NCI-H748 (cell line): ENCODE data around the gene NDUFS7.

ENCODE experiments used
- DNase-seq: peaks from one replicate; lab custom pipeline; 2025; ENCODE audit not compliant: unreplicated experiment; lab: John Stamatoyannopoulos, UW

NDUFS7 gene

DNA sequence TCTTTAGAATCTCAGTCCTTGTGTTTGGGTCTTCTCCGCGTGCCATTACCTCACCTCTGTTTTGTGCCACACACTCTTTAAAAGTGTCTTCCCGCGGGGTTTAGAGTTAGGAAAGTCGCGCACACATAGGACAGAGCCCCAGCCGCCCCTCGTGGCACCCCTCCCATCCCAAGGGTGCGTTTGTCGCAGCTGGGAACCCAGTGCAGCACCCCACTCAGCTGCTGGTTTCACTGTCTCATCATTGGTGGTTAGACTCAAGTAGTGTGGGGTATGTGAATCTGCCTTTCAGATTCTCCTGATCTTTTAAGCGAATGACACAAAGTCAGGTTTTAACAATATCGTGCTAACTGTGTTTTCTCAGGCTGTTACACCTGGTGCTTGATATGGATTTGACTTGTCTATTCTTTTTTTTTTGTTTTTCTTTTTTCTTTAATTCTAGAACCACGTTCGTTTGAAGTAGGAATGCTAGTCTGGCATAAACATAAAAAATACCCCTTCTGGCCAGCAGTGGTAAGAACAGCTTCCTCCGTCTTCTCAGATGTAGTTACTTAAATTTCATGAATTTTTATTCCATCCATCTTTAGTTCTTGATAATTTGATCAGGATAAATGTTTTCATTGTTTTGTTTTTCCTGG lies 19.5 kb upstream of the NDUFS7 start:
- DNase-seq = no peak

DNA sequence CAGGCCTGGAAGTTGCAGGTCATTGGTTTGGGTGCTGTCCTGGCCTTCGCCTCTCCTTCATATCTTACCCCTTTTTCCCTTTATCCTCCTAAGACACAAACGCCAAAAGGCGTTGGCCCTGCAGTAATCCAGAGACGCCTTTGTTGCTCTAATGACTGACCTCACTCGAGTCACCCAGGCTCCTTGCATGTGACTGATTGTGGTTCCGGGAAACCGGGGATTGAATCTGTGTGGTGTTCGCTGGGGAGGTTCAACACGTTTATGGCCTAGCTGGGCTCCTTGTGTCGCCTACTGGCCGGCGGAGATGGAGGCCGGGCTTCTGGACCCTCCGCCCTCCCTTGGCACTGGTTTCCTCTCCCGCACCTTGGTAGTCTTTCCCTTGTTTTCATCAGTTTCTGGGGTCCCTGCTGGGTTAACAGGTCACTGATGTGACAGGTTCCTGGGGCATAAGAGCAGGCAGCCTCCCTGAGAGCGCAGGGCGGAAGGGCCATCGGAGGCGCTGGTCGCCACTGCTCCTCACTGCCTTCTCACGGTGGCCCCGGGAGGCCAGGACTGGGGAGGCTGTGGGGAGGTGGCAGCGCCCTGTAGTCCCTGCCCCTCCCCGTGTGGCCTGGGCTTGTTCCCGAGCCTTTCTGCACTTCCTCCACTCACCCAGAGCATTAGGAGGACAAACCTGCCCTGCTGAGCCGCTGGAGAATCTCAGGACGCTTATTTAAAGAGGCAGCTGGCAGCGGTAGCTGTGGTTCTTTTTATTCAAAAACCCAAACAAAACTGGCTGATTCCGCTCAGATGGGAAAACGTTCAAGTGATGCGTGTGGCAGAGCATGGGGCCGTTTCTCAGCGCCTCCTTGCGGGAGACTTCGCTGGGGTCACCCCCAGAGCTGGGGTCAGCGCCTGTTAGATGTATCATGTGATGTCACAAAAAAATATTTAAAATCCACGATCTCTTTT lies 18.1 kb upstream of the NDUFS7 start:
- DNase-seq = no peak

DNA sequence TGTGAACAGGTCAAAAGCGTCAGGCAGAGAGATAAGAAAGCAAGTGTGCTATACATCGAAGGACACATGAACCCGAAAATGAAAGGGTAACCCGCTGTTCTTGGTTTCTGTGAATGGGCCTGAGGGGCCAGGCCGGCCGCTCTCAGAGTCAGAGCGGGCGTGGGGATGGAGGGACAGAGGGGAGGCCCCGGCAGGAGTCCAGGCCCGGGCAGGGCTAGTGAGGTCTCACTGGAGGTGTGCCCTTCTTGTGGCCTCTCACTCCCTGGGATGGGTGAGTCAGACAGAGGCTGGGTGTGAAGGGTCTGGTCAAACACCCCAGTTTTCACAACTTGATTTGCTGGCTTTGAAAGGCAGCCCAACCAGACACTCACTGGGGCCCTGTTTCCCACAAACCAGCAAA lies 17.4 kb upstream of the NDUFS7 start:
- no peak for DNase-seq

DNA sequence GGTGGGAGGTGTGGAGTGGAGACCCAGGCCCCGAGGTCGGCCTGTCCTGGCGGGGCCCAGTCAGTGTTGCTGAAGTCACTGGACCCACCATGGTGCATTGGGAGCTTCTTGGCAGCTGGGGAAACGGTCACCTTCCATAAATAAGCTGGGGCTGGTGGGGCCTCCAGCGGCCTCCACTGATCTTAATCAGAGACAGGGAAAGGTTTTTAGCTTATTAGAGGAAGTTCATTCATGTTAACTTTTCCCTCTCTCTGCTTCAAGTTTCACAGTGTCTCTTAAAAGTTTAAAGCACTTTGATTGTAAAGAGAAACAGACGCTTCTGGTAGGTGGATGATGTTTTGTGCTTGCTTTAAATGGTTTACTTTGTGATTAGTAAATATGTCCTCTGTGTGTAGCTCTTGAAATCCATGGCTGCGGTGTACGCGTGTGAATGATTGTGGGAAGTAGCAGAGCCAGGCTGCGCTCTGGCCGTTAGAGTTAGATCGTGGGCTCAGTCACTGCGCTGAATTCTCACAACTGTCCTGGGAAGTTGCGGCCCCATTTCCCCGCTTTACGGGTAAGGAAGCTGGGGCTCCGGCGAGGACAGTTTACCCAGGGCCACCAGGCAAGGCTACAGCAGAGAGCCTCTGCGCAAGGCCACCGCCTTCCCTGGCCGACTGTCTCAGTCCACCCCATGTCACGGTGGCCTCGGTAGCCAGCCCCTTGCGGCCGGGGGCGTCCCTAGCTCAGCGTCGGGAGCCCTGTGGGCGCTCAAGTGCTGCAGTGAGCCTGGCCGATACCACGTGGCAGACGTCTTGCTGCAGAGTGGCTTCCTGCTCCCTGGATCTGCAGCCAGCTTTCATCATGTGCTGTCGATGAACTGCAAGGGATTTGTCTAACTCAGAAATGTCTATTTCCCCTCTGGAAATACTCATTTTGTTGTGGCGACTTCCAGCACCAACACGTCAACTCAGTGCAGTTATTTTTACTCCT lies 16.5 kb upstream of the NDUFS7 start:
- no peak for DNase-seq

DNA sequence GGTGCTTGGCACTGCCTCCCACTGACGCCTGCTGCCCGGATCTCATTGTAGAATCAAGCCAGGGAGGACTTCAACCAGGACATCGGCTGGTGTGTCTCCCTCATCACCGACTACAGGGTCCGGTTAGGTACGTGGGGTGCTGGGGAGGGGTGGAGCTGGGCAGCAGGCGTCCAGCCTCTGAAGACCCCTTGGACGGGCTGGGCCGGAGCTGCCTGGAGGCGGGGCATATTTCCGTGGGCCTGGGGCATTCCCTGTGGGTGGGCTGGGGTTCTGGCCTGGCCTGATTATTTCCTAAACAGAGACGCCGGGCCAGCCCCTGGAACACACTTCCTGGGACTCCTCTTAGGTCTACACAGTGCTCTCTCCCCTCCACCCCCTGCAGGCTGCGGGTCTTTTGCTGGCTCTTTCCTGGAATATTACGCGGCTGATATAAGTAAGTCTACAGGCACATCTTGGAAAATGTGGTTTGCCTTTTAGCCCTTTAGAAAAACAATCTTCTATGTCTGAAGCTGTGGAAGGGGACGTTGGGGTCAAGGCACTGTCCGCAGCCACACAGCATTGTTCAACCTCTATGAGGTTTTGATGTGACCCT lies 14.4 kb upstream of the NDUFS7 start:
- no peak for DNase-seq

DNA sequence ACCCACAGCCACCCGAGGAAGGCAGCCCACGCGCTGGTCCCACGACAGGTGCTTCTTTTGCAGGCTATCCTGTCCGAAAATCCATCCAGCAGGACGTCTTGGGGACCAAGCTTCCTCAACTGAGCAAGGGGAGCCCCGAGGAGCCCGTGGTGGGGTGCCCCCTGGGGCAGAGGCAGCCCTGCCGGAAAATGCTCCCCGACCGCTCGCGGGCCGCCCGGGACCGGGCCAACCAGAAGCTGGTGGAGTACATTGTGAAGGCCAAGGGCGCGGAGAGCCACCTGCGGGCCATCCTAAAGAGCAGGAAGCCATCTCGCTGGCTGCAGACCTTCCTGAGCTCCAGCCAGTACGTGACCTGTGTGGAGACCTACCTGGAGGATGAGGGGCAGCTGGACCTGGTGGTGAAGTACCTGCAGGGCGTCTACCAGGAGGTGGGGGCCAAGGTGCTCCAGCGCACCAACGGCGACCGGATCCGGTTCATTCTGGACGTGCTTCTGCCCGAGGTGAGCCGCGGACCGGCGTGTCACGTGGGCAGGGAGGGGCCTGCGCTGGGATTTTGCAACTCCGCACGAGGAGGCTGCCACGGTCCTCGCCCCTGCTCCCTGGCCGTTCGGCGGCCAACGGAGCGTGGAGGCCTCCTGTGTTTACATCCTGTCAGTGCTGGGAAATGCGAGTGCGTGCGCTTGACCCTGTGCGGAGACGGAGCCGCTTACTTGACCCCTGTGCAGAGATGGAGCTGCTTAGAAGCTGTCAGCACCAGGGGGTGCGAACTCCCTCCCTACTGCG lies 12.9 kb upstream of the NDUFS7 start:
- no peak for DNase-seq

DNA sequence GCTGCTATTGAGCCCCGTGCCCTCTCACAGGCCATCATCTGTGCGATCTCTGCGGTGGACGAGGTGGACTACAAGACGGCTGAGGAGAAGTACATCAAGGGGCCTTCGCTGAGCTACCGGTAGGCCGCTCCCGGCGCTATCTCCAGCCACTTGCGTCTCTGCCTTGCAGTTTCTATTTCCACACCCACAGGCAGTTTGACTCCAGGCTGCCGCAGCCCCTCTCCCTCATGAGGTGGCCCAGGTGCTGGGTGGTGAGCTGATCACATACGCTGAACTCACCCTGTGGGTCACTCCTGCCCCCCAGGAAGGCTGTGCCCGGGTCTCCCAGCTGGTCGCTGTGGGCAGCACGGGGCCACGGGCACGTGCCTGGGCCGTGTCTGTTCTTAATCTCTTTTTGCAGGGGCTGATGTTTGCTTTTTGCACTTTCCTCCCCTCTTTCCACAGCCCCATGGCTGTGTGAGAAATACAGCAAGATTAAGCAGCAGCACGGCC lies 10.6 kb upstream of the NDUFS7 start:
- DNase-seq = no peak

DNA sequence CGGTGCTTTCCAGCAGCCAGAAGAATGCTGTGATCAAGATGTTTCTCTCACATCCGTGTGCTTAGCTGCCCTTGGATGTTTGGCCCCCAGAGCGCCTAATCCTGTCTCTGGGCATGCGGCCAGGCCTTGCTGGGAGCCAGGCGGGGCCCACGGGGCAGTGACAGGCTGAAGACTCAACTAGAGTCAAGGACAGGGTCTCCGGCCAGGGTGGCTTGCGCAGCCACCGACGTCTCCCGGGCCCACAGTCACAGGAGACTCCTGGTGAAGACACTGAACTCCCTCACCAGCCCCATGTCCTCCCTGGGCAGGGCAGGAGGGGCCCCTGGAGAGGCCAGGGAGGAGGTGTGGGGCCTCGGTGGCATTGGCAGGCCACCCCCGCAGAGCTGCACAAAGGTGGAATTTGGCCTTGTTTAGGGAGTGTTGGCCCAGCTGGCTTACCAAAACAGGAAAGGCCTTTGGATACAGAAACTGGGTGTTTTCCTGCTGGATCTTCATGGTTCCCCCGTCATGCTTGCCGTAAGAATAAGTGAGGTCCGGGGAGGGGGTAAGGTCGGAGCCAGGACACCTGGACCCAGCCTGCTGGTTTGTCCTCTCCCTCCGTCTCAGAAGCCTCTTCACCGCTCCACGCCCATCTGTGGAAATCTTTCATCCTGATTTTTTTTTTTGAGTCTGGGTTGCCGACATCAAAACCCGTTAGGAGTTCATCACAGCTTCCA lies 10.0 kb upstream of the NDUFS7 start:
- DNase-seq = no peak

DNA sequence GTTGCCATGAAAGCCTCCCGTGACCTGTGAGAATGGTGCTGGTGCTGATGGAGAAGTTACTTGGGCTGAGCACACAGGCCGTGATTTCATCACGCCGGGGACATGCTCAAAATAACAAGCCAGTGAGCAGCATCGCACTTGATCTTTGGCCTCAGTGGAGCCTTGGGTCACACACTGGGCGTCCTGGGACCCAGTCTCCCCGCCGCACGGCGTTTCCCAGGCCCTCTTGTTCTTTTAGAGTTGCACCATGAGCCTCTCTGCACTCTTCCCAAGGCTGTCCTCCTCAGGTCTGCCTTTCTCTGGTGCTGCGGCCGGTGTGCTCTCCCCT lies 9.5 kb upstream of the NDUFS7 start:
- DNase-seq = no peak

DNA sequence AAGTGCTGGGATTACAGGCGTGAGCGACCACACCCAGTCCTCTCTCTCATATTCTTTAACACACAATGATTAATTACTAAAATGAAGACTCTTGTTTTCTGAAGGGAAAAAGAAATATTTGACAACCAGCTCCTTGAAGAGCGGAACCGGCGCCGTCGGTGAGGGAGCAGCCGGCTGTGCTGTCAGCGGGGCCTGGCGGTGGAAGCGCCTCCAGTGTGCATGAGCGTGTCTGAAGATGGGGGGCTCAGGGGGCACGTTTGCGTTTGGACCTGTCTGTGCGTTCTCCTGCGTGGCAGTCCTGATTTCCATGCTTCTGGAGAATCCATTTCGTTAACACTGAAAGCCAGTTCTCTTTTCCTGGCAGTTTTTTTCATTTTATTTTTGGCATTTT lies 7.3 kb upstream of the NDUFS7 start:
- no peak for DNase-seq

DNA sequence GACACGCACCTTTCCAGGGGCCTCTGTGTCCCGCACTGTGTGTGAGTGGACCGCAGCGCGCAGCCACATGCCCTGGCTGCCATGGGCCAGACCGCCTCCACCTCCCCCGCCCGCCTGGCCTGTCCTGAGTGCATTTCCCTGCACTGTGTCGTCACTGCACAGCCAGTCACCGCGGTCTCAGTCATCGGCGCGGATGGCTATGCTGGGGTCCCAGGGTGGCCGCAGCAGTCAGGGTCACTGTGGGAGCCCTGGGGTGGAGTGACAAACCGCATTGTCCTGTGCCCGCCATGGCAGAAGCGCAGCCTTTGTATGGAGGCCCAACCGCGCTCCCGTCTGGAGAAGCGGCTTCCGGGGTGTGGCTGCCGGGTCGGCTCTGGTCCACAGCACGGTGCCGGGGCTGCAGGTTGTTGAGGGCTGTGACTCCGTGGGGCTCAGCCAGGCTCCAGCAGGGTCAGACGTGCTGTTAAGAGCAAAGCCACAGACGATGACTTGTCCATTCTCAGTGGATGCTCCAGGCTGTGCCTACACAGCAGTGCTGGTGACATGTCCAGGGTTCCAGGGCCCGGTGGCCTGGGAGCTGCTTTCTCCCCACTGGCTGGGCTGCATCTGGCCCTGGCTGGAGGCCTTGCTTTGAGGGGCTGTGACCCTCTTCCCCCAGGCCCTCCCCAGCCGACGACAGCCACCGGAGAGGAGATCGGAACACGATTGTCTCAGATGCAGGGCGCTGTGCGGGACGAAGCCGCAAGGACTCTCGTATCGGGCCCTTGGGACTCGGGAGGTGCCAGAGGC lies 6.3 kb upstream of the NDUFS7 start:
- DNase-seq = no peak

DNA sequence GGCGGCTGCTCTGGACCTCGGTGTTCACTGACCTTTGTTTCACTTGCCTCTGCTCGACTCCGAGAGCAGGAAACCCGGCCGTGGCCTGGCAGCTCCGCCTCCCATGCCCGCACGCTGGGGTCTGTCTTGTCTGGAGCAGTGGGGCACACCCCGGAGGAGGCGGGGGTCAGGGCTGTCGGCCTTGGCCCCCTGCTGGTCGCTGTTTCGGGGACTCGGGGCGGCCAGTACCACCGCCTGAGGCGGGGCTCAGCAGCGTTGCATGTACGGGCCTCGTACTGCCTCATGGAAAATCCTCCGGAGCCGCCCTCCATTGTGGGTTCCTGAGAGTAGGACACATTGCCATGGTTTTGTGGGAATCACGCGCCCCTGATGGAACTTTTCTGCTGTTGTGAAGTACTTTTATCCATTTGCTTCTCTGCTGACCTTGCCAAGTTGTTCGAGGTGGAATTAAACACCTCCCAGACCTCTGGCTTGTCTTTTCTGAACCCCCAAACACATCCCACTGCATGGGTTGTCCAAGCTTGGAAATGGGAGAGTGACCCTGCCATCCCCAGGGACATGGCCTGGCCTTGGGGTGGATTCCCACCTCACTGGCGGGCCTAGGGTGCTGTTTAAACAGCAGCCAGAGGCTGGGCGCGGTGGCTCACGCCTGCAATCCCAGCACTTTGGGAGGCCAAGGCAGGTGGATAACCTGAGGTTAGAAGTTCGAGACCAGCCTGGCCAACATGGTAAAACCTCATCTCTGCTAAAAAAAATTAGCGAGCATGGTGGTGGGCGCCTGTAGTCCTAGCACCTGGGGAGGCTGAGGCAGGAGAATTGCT lies 5.5 kb upstream of the NDUFS7 start:
- no peak for DNase-seq

DNA sequence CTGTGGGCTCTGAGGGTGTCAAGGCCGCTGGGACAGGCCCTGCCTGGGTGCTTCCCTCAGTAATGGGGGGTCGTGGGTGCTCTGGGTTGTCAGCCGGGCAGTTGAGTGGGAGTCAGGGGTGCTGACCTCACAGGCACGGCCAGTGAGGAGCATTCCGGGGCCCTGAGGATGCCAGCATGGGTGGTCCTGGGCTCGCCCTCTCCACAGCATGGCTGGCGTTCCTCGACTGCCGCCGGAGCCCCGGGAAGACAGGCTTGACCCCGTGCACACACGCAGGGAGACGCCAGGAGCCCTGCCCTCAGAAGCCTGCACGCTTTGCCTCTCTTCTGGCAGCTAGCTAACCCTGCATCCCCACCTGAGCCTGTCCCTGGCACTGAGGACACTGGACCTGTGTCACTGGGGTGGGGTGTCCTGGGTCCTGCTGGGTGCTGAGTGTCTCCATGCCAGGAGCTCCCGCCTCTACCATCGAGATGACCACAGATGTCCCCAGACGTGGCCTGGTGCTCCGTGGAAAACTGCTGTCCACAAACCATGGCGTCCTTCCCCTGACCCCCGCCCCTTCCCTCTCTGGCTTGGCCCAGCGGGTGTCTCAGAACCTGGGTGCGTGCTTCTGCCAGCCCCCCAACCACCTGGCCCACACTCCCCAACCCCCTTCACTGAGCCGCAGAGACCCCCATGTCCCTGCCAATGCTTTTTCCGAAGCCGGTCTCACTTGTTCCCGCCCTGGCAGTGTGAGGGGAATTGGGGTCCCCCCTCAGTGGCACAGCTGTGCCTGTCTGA lies 4.4 kb upstream of the NDUFS7 start:
- DNase-seq = no peak

DNA sequence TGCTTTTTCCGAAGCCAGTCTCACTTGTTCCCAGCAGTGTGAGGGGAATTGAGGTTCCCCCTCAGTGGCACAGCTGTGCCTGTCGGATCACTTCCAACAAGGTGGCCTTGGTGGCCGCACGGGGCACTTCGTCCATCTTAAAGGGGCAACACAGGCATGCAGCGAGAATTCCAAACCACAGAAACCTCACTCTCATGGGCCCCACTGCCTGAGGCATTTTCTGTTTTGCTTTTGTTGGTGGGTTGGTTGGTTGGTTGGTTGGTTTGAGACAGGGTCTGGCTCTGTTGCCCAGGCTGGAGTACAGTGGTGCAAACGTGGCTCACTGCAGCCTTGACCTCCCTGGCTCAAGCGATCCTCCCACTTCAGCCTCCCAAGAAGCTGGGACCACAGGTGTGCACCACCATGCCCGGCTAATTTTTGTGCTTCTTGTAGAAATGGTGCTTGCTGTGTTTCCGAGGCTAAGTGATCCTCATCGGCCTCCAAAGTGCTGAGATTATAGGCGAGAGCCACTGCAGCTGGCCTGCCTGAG lies 3.7 kb upstream of the NDUFS7 start:
- DNase-seq = no peak

DNA sequence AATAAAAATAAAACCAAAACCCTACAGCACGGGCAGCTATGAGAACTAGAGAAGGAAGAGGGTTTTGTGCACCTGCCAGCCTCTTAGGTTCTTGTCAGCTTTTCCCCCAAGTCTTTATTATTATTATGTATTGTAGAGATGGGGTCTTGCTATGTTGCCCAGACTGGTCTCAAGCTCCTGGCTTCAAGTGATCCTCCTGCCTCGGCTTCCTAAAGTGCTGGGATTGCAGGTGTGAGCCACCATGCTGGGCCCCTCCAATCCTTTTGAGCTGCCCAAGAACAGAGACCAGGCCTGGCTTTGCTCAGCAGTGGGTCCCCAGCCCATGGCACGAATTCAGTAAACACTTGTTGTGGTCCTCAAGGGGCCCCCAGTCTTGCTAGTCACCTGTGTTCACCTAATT lies 1.5 kb upstream of the NDUFS7 start:
- no peak for DNase-seq

DNA sequence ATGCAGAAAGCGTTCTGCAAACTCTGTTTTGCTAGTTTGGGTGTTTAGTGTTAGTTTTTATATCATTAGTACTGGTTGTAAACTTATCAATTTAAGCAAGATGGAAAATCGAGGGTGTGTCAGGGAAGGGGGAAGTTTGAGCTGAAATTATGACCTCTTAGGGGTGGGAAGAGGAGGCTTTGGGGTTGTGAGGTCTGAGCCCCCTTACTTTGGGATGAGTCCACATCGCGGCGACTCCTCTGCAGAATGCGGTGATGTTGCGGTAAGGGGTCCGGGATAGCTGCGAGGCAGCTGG lies 743 bp upstream of the NDUFS7 start:
- no peak for DNase-seq

DNA sequence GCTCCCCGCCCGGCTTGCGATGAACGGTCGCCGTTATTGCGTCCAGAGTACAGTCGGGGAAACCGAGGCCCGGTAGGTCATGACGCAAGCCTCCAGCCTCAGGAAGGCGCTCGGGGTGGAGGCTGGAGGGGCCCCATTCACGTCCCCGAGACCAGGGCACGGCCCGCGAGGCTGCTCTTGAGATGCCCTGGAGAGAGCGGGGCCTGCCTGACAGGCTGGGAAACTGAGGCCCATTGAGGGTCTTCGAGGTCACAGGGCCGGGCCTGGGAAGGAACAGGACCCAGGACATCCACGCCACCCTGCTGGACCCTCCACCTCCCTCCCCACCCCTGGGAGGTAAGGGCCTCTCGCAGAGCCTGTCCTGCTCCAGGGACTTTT lies 367 bp downstream of the NDUFS7 start:
- DNase-seq = no peak
